ENCODE measurements around the gene KRT10.
"Not testable (repeated sequence)": the region's sequence is repeated elsewhere in the genome, so short reads cannot be mapped to it uniquely, and the experiment has no call there.

KRT10 gene

GRCh38 chr17:40822132-40822812 is at the start of gene KRT10:
Gene KRT10, minus strand, starts transcription at chr17:40822614. Its CDS starts 29 bp downstream, at chr17:40822585.
- DNase-seq (ENCODE audit: low spot score) = no peak

GRCh38 chr17:40871316-40871715 is 48.9 kb upstream of the KRT10 start:
- DNase-seq (ENCODE audit: low spot score) = no peak

GRCh38 chr17:40870136-40870535 is 47.7 kb upstream of the KRT10 start:
- no peak for DNase-seq (ENCODE audit: low spot score)

- DNase-seq (ENCODE audit: low spot score) = no peak
Observed at GRCh38 chr17:40866838-40867237, 44.4 kb upstream of the KRT10 start, which contains the start of gene KRT12. Gene KRT12, minus strand, starts transcription at chr17:40867223. Its CDS starts 37 bp downstream, at chr17:40867186.

GRCh38 chr17:40864661-40865390 is 42.4 kb upstream of the KRT10 start:
- no peak for DNase-seq (ENCODE audit: low spot score)

- no peak for DNase-seq (ENCODE audit: low spot score)
Observed at GRCh38 chr17:40862985-40863733, 40.7 kb upstream of the KRT10 start.

GRCh38 chr17:40859536-40859935 is 37.1 kb upstream of the KRT10 start:
- no peak for DNase-seq (ENCODE audit: low spot score)

GRCh38 chr17:40858667-40859066 is 36.3 kb upstream of the KRT10 start:
- not testable (repeated sequence) for DNase-seq (ENCODE audit: low spot score)

GRCh38 chr17:40857535-40857934 is 35.1 kb upstream of the KRT10 start:
- DNase-seq (ENCODE audit: low spot score) = no peak

- DNase-seq (ENCODE audit: low spot score) = no peak
Observed at GRCh38 chr17:40854175-40854814, 31.9 kb upstream of the KRT10 start.

- no peak for DNase-seq (ENCODE audit: low spot score)
Observed at GRCh38 chr17:40852364-40852763, 29.9 kb upstream of the KRT10 start.

- DNase-seq (ENCODE audit: low spot score) = no peak
Observed at GRCh38 chr17:40850293-40850972, 28.0 kb upstream of the KRT10 start.

- no peak for DNase-seq (ENCODE audit: low spot score)
Observed at GRCh38 chr17:40849723-40850122, 27.3 kb upstream of the KRT10 start.

- no peak for DNase-seq (ENCODE audit: low spot score)
Observed at GRCh38 chr17:40848583-40849235, 26.3 kb upstream of the KRT10 start.

- no peak for DNase-seq (ENCODE audit: low spot score)
Observed at GRCh38 chr17:40846515-40847144, 24.2 kb upstream of the KRT10 start.

GRCh38 chr17:40844671-40845107 is 22.3 kb upstream of the KRT10 start:
- DNase-seq (ENCODE audit: low spot score) = no peak

- DNase-seq (ENCODE audit: low spot score) = no peak
Observed at GRCh38 chr17:40843242-40843641, 20.8 kb upstream of the KRT10 start.

GRCh38 chr17:40841246-40841645 is 18.8 kb upstream of the KRT10 start:
- DNase-seq (ENCODE audit: low spot score) = no peak

- no peak for DNase-seq (ENCODE audit: low spot score)
Observed at GRCh38 chr17:40839194-40839593, 16.8 kb upstream of the KRT10 start.

- DNase-seq (ENCODE audit: low spot score) = no peak
Observed at GRCh38 chr17:40836020-40836419, 13.6 kb upstream of the KRT10 start.

GRCh38 chr17:40833882-40834281 is 11.5 kb upstream of the KRT10 start:
- DNase-seq (ENCODE audit: low spot score) = no peak
